ENCODE measurements around the gene CTXN3.

DNA sequence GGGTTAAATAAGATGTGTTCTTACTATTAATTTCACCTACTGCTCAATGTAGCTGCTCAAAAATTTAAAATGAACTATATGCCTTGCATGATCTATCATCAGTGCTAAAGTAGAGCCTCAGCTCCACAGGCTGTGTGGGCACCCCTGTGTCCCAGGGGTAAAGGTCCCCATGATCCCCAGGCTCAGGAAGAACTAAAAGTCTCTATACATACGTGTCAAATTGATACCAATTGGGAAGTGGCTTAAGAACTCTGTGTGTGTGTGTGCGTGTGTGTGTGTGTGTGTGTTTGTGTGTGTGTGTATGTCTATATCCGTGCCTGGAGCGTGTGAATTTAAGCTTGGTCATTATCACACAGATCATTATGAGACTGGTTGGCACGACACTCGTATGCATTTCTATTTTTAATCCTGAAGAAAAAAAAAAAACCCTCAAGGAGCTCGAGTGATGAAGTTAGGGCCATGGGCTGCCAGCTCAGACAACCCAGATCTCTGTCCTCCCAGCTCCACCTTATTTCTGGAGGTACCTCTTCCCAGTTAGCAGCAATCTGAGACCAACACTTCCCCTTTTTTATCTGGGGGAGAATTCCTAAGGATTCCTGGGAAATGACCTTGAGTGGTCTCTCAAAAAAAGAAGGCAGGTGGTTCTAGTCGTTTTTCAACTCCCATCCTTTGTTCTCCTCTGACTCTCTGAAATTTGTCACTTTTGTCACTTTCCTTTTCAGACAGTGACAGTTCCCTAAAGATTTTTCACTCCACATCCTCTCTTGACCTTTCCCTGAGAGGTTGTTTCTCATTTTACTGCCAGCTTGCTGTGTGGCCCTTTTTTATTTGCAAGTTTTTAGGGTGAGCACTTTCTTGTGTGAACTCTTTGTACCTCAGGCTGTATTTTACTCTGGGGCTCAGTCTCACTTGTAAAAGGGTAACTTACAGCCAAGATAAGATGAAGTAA lies 45.7 kb upstream of the CTXN3 start:
- TF ChIP-seq, protein P1, sequence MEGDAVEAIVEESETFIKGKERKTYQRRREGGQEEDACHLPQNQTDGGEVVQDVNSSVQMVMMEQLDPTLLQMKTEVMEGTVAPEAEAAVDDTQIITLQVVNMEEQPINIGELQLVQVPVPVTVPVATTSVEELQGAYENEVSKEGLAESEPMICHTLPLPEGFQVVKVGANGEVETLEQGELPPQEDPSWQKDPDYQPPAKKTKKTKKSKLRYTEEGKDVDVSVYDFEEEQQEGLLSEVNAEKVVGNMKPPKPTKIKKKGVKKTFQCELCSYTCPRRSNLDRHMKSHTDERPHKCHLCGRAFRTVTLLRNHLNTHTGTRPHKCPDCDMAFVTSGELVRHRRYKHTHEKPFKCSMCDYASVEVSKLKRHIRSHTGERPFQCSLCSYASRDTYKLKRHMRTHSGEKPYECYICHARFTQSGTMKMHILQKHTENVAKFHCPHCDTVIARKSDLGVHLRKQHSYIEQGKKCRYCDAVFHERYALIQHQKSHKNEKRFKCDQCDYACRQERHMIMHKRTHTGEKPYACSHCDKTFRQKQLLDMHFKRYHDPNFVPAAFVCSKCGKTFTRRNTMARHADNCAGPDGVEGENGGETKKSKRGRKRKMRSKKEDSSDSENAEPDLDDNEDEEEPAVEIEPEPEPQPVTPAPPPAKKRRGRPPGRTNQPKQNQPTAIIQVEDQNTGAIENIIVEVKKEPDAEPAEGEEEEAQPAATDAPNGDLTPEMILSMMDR (conservative IDR thresholded peaks at IDR 0.05 in 1 of 2, IDR thresholded peaks at IDR 0.05 in 1 of 2; ENCODE audit: extremely low read depth in 1 of 2, insufficient read depth in 1 of 2, low read depth in 1 of 2, low read length in 2 of 2) = no peak
- TF ChIP-seq EZH2 (IDR thresholded peaks at IDR 0.05; ENCODE audit: borderline replicate concordance, low read length) = no peak

Measured in mammary epithelial cell (primary cell).